Astrocyte of the cerebellum (primary cell): ENCODE data around the gene ZEB2.

Experiments
- DNase-seq: peaks from one replicate; pipeline ENCODE4 v3.0.0-alpha.2; 2011; ENCODE audit warnings: low read depth
- H3K4me3 ChIP-seq: 2 replicates; pipeline ENCODE4 v1.5.1; 2011; ENCODE audit warnings: mild to moderate bottlenecking, low read depth, low read length, moderate library complexity
- CTCF ChIP-seq: IDR thresholded peaks from 2 replicates; pipeline ENCODE4 v1.5.1; 2012; ENCODE audit warnings: low read length, low read depth, moderate library complexity, mild to moderate bottlenecking; ENCODE audit errors: missing control alignments
- in situ Hi-C: cut with HindIII; loops from 2 replicates; pipeline ENCODE4 v1.10.0; 2017; ENCODE audit warnings: low sequenced_read_pairs

The ZEB2 gene

GRCh38 chr2:144519934-144520731 is at the start of gene ZEB2:
ZEB2 (minus strand) TSS chr2:144520119; CDS start chr2:144517350, 2,769 bp downstream.
- DNase-seq: peak; percentile 81
- H3K4me3 ChIP-seq: peak within 1 kb of the TSS; percentile 73
- peak; percentile 75 for TF ChIP-seq CTCF
- in situ Hi-C loops: loop anchor here (25.0 kb wide), 1 partner anchor 1242 kb away; no protein-coding TSS in a partner anchor

DNA sequence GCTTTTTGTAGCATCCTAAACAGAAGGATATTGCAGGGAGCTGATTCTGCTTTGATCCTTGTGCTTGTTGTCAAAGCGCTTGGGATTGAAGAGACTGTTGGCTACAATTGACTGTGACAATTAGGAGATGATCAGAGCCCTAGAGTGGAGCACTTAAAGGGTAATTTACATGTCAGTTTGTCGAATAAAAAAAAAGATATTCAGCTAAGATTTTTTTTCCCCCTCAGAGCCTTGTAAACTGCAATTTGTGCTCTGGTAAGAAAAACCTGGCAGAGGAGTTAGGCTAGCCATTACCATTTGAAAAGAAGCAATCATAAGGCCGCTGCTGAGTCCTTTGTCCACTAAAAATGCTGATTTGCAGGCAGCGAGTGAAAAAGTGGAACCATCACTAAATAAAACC is 47.8 kb upstream of the ZEB2 start:
- no peak for TF ChIP-seq CTCF
- no peak overlapping the region for H3K4me3 ChIP-seq
- in situ Hi-C loops: no loop called here
- DNase-seq: no peak

- no peak for TF ChIP-seq CTCF
- no peak for DNase-seq
- H3K4me3 ChIP-seq: no peak overlapping the region
- in situ Hi-C loops: no loop called here
Measured at GRCh38 chr2:144566448-144566847, 46.5 kb upstream of the ZEB2 start.

DNA sequence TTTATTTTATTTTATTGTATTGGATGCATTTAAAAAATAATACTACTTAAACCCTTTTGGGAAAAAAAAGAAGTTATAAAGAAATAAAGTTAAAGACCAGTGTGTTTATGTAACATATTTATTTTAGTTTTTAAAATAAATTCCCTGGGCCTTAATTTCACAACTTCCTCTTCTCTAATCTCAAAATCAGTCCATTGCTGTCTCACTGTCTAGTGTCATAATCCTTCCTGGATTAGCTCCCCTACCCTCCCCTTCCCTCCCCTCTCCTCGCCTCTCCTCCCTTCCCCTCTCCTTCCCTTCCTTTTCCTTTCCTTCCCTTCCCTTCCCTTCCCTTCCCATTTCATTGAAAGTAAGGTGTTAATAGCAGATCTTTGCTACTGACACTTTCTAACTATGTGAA is 40.3 kb upstream of the ZEB2 start:
- TF ChIP-seq CTCF: no peak
- in situ Hi-C loops: no loop called here
- DNase-seq: no peak
- H3K4me3 ChIP-seq: no peak overlapping the region

DNA sequence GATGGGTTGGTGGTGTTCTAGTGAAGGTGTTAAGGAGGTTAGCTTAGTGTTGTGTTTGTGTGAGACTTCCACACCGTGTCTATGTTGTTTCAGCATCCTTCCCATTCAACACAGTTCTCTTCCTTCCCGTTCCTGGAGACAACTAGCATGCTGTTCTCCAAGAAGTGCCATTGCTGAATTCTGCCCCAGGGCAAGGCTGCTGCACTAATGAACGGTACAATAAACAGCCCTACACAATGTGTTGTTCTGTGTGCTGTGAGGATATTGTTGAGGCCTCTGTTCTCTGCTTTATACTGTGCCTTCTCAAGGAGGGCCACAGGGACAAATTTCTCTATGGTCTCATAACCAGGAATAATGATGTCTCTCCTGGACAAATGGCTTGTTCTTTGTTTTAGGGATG is 39.8 kb upstream of the ZEB2 start:
- TF ChIP-seq CTCF: no peak
- in situ Hi-C loops: no loop called here
- DNase-seq: no peak
- no peak overlapping the region for H3K4me3 ChIP-seq

DNA sequence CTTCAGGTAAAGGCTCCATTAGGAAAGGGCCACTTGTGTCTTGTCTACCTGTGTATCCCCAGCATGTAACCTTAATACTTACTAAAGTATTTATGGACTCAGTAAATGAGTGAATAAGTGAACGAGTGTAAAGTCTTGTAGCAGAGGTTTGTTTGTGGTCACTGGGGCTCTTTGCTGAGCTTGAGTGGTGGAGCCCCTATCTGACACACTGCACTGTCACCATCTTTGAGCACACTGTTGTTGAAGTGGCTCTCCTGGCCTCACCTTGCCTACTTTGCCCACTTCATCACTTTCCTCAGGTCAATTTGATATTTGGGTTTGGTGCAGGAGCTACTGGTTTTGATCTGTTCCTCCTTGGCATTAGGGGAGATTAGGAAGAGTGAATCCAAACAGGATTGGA is 39.3 kb upstream of the ZEB2 start:
- in situ Hi-C loops: no loop called here
- TF ChIP-seq CTCF: no peak
- H3K4me3 ChIP-seq: no peak overlapping the region
- DNase-seq: no peak
